ENCODE results near the gene CCDC8.

Gene CCDC8

DNA sequence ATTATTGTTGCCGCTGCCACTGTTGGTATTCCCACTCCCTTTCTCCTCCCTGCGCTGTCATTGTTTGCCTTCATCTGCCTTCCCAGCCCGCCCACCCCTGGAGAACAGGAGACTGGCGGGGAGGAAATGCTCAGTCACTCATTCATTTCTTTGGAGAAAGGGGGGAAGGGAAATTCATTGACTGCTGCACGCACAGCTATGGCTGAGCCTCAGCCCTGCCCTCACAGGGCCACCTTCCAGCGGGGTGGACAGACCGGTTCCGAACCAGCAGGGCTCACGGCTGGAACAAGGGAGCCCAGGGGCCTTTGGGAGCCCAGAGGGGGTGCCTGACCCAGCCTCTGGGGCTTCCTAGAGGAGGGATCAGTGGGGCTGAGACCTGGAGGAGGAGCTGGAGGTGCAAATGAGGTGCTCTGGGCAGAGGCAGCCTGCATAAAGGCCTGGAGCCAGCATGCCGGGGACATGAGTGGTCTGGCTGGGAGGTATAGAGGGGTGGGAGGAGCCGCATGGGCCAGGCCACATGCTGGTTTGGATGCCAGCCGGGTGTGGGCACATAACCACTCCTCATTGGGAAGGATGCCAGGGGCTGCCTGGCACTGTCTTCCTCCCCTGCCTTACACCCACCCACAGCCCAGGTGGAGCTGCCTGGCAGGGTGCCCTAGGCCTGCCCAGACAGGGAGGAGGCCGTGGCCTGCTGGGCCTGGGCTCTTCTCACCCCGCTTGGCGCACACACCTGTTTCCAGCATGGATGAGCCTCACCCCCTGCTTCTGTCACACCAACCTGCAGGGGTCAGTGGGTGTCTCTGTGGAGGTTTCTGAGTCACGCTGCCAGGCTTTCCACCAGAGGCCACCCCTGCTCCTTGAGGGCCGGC, 39.6 kb downstream of the CCDC8 start:
- peak overlapping the region; percentile 93 for H3K27ac ChIP-seq
- TF ChIP-seq, protein P1, sequence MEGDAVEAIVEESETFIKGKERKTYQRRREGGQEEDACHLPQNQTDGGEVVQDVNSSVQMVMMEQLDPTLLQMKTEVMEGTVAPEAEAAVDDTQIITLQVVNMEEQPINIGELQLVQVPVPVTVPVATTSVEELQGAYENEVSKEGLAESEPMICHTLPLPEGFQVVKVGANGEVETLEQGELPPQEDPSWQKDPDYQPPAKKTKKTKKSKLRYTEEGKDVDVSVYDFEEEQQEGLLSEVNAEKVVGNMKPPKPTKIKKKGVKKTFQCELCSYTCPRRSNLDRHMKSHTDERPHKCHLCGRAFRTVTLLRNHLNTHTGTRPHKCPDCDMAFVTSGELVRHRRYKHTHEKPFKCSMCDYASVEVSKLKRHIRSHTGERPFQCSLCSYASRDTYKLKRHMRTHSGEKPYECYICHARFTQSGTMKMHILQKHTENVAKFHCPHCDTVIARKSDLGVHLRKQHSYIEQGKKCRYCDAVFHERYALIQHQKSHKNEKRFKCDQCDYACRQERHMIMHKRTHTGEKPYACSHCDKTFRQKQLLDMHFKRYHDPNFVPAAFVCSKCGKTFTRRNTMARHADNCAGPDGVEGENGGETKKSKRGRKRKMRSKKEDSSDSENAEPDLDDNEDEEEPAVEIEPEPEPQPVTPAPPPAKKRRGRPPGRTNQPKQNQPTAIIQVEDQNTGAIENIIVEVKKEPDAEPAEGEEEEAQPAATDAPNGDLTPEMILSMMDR (IDR thresholded peaks at IDR 0.05) = no peak
- no peak for TF ChIP-seq ZFX (IDR thresholded peaks at IDR 0.05; ENCODE audit: borderline replicate concordance)

DNA sequence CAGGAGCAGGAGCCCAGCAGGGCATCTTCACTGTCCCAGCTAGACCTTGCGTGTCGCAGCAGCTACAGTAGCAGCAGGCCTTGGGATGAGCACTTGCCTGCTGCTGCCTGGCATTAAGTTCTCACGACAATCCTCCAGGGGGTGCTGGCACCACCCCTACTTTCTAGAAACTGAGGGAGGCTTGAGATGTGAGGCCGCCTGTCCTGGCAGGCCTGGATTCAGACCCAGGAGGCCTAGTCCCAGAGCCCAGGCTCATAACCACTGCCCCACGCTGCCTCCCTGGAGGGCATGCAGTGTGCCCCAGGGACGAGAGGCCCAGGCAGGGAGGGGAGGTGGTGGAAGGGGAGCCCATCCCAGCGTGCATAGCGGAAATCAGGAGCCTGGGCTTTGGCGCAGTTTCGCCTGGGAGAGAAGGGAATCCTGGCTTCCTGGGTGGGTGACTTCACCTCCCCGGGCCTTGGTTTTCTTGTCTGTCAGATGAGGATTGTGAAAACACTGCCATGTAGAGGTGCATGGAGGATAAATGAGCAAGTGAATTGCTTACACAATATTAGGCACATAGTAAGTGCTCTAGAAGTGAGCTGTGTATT, 40.4 kb downstream of the CCDC8 start:
- no peak for TF ChIP-seq ZFX (IDR thresholded peaks at IDR 0.05; ENCODE audit: borderline replicate concordance)
- TF ChIP-seq, protein P1 (IDR thresholded peaks at IDR 0.05) = peak; percentile 50
- peak overlapping the region; percentile 93 for H3K27ac ChIP-seq

DNA sequence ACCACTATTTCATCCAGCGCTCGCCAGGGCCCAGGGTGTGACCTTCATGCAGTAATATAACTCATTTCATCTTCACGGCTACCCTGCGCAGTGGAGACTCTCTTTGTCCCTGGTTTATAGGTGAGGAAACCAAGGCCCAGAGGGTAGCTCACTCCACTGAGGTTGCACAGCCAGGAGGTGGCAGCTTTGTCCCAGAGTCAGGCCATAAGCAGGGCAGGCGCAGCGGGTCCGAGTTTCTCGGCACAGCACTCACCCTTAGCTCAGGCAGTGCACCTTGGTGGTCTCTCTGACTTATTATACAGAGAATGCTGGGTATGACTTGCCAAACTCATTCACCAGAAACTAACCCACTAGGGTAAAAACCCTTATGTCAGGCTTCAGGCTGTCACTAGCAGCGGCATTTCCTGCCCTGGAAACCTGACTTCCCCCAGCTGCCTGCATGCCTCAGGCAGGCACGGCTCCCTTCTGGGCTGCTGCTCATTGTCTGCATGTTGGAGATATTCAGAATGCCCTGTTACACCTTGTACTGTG, 41.9 kb downstream of the CCDC8 start:
- H3K27ac ChIP-seq = peak overlapping the region; percentile 93
- no peak for TF ChIP-seq ZFX (IDR thresholded peaks at IDR 0.05; ENCODE audit: borderline replicate concordance)
- TF ChIP-seq, protein P1 (IDR thresholded peaks at IDR 0.05) = no peak

DNA sequence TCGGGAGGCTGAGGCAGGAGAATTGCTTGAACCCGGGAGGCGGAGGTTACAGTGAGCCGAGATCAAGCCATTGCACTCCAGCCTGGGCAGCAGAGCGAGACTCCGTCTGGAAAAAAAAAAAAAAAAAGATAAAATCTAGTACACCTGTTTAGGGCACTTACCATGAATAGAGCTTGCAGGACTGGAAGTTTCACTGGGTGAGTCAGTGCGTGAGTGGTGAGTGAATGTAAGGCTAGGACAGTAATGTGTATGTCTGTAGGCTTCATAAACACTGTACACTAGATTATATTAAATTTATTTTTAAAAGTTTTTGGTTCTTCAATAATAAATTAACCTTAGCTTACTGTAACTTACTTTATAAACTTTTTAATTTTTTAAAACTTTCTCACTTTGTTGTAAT, 43.5 kb downstream of the CCDC8 start:
- peak overlapping the region; percentile 33; the same call in 1 of the 2 replicates for H3K27ac ChIP-seq
- TF ChIP-seq, protein P1 (IDR thresholded peaks at IDR 0.05) = no peak
- TF ChIP-seq ZFX (IDR thresholded peaks at IDR 0.05; ENCODE audit: borderline replicate concordance) = no peak

DNA sequence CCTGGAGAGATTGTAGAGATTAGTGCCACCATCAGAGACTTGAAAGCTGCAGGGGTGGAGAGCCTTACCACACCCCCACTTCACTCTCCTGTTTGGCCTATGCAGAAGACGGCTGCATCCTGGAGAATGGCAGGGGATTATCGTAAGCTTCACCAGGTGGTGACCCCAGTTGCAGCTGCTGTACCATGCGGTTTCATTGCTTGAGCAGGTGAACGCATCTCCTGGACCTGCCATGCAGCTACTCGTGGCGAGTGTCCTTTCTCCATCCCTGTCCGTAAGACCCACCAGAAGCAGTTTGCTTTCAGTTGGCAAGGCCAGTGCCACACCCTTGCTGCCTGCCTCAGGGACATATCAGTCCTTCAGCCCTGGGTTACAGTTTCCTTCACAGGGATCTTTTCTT, 45.2 kb downstream of the CCDC8 start:
- no peak overlapping the region for H3K27ac ChIP-seq
- no peak for TF ChIP-seq ZFX (IDR thresholded peaks at IDR 0.05; ENCODE audit: borderline replicate concordance)
- TF ChIP-seq, protein P1 (IDR thresholded peaks at IDR 0.05) = no peak

DNA sequence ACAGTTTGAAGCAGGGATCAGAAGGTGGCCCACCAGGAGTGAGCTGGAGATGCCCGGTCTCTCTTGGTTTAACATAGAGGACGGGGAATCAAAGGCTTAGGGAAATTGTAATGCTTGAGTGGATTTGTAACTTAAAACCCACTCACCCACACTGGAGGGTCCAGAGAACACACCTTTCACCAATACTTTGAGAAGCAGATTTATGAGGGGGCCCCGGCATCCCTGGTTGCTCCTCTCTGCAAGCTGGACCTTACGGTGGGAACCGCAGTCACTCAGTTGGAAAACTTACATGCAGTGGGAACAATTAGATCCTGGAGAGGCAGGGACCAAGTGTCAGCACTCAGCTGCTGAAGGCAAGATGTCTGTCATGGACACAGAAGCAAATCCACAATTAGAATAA, 45.9 kb downstream of the CCDC8 start:
- TF ChIP-seq, protein P1 (IDR thresholded peaks at IDR 0.05) = no peak
- no peak for TF ChIP-seq ZFX (IDR thresholded peaks at IDR 0.05; ENCODE audit: borderline replicate concordance)
- no peak overlapping the region for H3K27ac ChIP-seq
